DND-41 (cell line): ENCODE results near the gene EPB41.

ENCODE experiments used
- ATAC-seq: fragments of 200-7000 bp; cut with Tn5 transposase; 3 replicates; pipeline ENCODE4 v1.9.1; 2021; ENCODE audit warnings: low read depth; ENCODE audit not compliant: insufficient read depth
- DNase-seq: peaks from one replicate; pipeline ENCODE4 v3.0.0-alpha.2; 2020
- H2AFZ ChIP-seq: 2 replicates; pipeline ENCODE4 v1.6.0; 2012; ENCODE audit warnings: low read depth, low read length
- H3K27ac ChIP-seq: 2 replicates; pipeline ENCODE4 v1.5.1; 2012; ENCODE audit warnings: low read length, inconsistent platforms
- H3K27me3 ChIP-seq: fragments of 200-600 bp; sonication (generic); 2 replicates; pipeline ENCODE4 v1.6.0; 2012; ENCODE audit warnings: low read length, mild to moderate bottlenecking, inconsistent platforms; ENCODE audit not compliant: insufficient read depth, poor library complexity
- H3K36me3 ChIP-seq: 2 replicates; pipeline ENCODE4 v1.5.1; 2012; ENCODE audit warnings: low read length, inconsistent platforms; ENCODE audit not compliant: insufficient read depth
- H3K4me1 ChIP-seq: 2 replicates; pipeline ENCODE4 v1.5.1; 2012; ENCODE audit warnings: mild to moderate bottlenecking, low read length; ENCODE audit not compliant: insufficient read depth
- H3K4me2 ChIP-seq: 2 replicates; pipeline ENCODE4 v1.6.0; 2012; ENCODE audit warnings: mild to moderate bottlenecking, moderate library complexity, low read length, inconsistent platforms; ENCODE audit not compliant: insufficient read depth
- H3K4me3 ChIP-seq, 2 experiments: fragments of 200-600 bp in 1 of 2; shearing (Covaris generic) in 1 of 2; 2 replicates each; pipeline ENCODE4 v1.5.1; 2012 to 2016; ENCODE audit warnings: inconsistent platforms in 2 of 2, low read length in 2 of 2, mild to moderate bottlenecking in 2 of 2, low read depth in 1 of 2, moderate library complexity in 1 of 2
- H3K79me2 ChIP-seq: 2 replicates; pipeline ENCODE4 v1.6.0; 2012; ENCODE audit warnings: low read length, inconsistent platforms; ENCODE audit not compliant: insufficient read depth
- H3K9ac ChIP-seq: 2 replicates; pipeline ENCODE4 v1.6.0; 2012; ENCODE audit warnings: low read depth, mild to moderate bottlenecking, inconsistent platforms, low read length, moderate library complexity
- H3K9me3 ChIP-seq: 2 replicates; pipeline ENCODE4 v1.5.1; 2012; ENCODE audit warnings: low read length, moderate library complexity, mild to moderate bottlenecking, inconsistent platforms; ENCODE audit not compliant: insufficient read depth, severe bottlenecking
- H4K20me1 ChIP-seq: 2 replicates; pipeline ENCODE4 v1.6.0; 2012; ENCODE audit warnings: low read length; ENCODE audit not compliant: insufficient read depth
- EZH2 ChIP-seq: IDR thresholded peaks from 3 replicates; pipeline ENCODE4 v1.6.1; 2012; ENCODE audit warnings: borderline replicate concordance, low read depth, mild to moderate bottlenecking, moderate library complexity, low read length, inconsistent platforms; ENCODE audit not compliant: severe bottlenecking
- TF ChIP-seq, protein P1 (sequence below): IDR thresholded peaks from 2 replicates; pipeline ENCODE4 v1.5.1; 2012; ENCODE audit warnings: borderline replicate concordance, low read length, moderate library complexity, mild to moderate bottlenecking; ENCODE audit not compliant: poor library complexity, severe bottlenecking; ENCODE audit errors: extremely low read depth

EPB41 gene

DNA sequence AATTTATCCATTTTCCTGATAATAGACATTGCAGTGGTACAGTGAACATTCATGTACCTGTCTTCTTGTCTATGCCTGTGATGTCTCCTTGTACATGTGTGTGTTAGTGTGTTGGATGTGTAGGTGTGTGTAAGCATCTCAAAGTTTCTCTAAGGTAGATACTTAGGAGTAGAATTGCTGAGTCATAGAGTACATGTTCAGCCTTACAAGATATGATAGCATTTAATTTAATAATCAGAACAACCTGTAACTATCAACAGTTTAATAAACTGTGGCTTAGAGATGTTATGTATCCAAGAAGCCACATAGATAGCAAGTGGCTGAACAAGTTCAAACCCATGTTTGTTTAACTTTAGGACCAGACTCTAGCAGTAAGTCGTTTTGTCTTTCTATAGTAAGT is 35.6 kb downstream of the EPB41 start:
- H3K9ac ChIP-seq: no peak overlapping the region
- H3K36me3 ChIP-seq: no peaks in the 10 kb centered on the region
- no peak overlapping the region for H3K4me3 ChIP-seq
- no peak for TF ChIP-seq EZH2
- TF ChIP-seq, protein P1, sequence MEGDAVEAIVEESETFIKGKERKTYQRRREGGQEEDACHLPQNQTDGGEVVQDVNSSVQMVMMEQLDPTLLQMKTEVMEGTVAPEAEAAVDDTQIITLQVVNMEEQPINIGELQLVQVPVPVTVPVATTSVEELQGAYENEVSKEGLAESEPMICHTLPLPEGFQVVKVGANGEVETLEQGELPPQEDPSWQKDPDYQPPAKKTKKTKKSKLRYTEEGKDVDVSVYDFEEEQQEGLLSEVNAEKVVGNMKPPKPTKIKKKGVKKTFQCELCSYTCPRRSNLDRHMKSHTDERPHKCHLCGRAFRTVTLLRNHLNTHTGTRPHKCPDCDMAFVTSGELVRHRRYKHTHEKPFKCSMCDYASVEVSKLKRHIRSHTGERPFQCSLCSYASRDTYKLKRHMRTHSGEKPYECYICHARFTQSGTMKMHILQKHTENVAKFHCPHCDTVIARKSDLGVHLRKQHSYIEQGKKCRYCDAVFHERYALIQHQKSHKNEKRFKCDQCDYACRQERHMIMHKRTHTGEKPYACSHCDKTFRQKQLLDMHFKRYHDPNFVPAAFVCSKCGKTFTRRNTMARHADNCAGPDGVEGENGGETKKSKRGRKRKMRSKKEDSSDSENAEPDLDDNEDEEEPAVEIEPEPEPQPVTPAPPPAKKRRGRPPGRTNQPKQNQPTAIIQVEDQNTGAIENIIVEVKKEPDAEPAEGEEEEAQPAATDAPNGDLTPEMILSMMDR: no peak
- H3K4me1 ChIP-seq: no peaks in the 10 kb centered on the region
- H3K4me2 ChIP-seq: no peak overlapping the region
- no peak overlapping the region for H2AFZ ChIP-seq
- H3K79me2 ChIP-seq: peaks cover 66% of the 10 kb centered on the region
- H3K9me3 ChIP-seq: no peaks in the 10 kb centered on the region
- H3K27ac ChIP-seq: no peak overlapping the region
- peaks cover 4% of the 10 kb centered on the region; the same call in 1 of the 2 replicates for H4K20me1 ChIP-seq
- DNase-seq (no peak), ATAC-seq (no peak)
- H3K27me3 ChIP-seq: no peaks in the 10 kb centered on the region

DNA sequence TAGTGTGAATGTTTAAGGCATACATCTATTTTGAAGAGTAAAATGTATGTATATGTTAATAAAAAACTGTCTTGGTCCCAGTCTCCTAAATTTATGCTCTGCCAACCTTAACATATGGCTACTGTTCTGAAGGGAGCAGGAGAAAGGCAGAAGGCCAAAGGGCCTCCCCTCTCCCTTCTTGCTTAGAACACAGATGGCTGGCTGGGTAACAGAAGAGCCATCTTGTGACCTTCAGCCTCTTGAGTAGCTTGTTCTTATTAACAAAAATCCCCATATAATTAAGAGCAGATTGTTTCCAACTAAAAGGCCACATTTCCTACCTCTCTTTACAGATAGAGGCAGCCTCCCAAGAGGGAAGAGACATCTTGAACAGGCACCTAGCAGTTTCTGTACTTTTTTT is 36.1 kb downstream of the EPB41 start:
- Histone ChIP-seq H2AFZ (no peak overlapping the region), H3K27me3 (no peaks in the 10 kb centered on the region), H4K20me1 (peaks cover 4% of the 10 kb centered on the region; the same call in 1 of the 2 replicates), H3K9me3 (no peaks in the 10 kb centered on the region), H3K27ac (no peak overlapping the region), H3K4me1 (no peaks in the 10 kb centered on the region), H3K79me2 (peaks cover 66% of the 10 kb centered on the region), H3K36me3 (no peaks in the 10 kb centered on the region), H3K9ac (no peak overlapping the region), H3K4me3 (no peak overlapping the region), H3K4me2 (no peak overlapping the region)
- DNase-seq: no peak
- TF ChIP-seq EZH2: no peak
- TF ChIP-seq, protein P1: no peak
- no peak for ATAC-seq

DNA sequence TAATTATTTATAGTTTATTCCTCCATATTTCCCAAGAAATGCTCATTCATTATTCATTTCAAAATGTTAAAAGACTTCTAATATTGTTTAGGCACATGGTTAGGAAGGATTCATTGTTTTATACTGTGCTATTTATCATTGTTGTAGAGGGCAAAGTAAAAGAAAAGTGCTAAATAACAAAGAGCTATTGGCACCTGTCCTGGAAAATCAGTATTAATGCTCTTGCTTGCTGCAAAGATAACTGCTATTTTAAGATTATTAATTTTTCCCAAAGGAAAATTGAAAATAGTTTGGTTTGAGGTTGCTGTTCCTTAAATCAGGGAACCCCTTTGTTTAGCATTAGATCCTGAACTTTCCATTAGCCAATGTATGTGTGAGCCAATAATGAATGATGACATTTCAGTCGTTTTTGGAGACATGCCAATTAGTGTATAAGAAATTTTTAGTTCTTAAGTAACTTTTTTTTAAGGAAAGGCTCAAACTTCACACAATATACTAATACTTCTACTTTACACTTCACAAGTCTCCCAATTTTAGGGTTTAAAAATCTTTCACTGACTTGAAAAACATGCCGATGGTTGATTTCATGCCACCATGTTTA is 39.9 kb downstream of the EPB41 start:
- no peak for ATAC-seq
- DNase-seq: no peak
- no peak for TF ChIP-seq EZH2
- TF ChIP-seq, protein P1: no peak
- no peak overlapping the region for H3K4me3 ChIP-seq
- no peak overlapping the region for H3K27ac ChIP-seq
- no peaks in the 10 kb centered on the region for H3K4me1 ChIP-seq
- no peaks in the 10 kb centered on the region for H3K27me3 ChIP-seq
- no peak overlapping the region for H3K4me2 ChIP-seq
- H3K9me3 ChIP-seq: no peaks in the 10 kb centered on the region
- H3K9ac ChIP-seq: no peak overlapping the region
- no peaks in the 10 kb centered on the region for H3K36me3 ChIP-seq
- peaks cover 67% of the 10 kb centered on the region for H3K79me2 ChIP-seq
- H2AFZ ChIP-seq: no peak overlapping the region
- peaks cover 15% of the 10 kb centered on the region; the same call in 1 of the 2 replicates for H4K20me1 ChIP-seq
